Measurements from ENCODE around the gene SRPRB. TPM values are rescaled to one million over a fixed set of nuclear protein-coding genes. Genes with fewer than 3 reads are reported as not detected.

The SRPRB gene
- total RNA-seq, 1 donor from 2014 or later: 30.2 TPM

DNA sequence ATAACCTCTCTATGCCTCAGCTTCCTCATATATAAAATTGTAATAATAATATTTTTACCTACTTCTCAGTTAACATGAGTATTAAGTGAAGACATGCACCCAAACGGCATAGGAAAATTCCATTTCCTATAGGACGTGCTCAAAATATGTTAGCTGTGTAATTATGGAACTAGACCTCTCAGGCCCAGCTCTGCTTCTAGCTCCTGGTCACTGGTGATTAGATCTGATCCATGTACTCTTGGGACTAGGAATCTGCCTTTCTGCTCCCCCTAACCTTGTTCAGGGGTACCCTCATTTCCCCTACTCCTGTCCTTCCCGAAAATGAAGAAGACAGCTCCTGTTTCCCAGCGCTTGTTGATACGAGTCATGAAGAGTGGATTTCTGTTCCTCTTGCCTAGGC lies 29.8 kb upstream of the SRPRB start:
- Mint-ChIP-seq H3K4me1 (no peaks in the 10 kb centered on the region), H3K9me3 (no peaks in the 10 kb centered on the region), H3K36me3 (no peaks in the 10 kb centered on the region), H3K27me3 (ENCODE audit: insufficient read depth, low read depth) (peaks cover 3% of the 10 kb centered on the region), H3K4me3 (no peak overlapping the region), H3K27ac (no peak overlapping the region)
- H3K27ac ChIP-seq: no peak overlapping the region
- no peaks in the 10 kb centered on the region for H3K36me3 ChIP-seq
- no peak for TF ChIP-seq EZH2 (IDR thresholded peaks at IDR 0.05)
- TF ChIP-seq EZH2phosphoT487 (IDR thresholded peaks at IDR 0.05): no peak
- H3K4me3 ChIP-seq: no peak overlapping the region
- no peak overlapping the region for H3K4me2 ChIP-seq
- H3K79me2 ChIP-seq (ENCODE audit: low read depth): no peaks in the 10 kb centered on the region
- DNase-seq (ENCODE audit: low spot score): no peak
- no peak overlapping the region for H2AFZ ChIP-seq (replicated peaks)
- H3K9me3 ChIP-seq (ENCODE audit: low read depth): no peaks in the 10 kb centered on the region
- H3K27me3 ChIP-seq: no peaks in the 10 kb centered on the region
- H3F3A ChIP-seq (ENCODE audit: low read depth): no peaks in the 10 kb centered on the region
- H4K20me1 ChIP-seq (ENCODE audit: low read depth): no peaks in the 10 kb centered on the region
- no peaks in the 10 kb centered on the region for H3K4me1 ChIP-seq
- H3K9ac ChIP-seq: no peak overlapping the region

DNA sequence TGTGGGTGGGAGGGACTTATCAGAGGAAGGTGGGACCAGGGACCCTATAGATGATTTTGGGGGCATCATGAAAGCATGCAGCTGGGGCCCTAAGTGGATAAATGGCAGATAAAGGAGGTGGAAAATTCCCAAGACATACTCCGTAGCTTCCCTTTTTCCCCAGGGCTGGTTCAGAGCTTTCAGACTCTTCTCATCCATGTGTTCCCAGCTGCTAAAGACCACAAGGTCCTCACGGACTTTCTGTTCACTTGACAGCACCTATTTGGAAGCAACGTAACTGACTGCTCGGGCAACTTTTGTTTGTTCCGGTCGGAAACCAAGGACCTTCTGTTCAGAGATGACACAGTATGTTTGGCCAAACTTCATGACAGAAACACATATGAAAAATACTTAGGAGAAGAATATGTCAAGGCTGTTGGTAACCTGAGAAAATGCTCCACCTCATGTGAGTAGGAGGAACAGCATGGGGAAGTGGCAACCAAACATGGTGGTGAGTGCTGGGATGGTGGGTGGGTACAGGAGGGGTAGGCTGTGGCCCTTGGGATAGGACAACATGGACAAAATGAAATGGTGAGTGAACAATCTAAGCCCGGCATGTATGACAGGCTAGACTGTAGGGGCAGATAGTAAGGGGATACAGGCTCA lies 28.7 kb upstream of the SRPRB start:
- H3K9ac ChIP-seq: no peak overlapping the region
- no peaks in the 10 kb centered on the region for H3K36me3 Mint-ChIP-seq
- peaks cover 3% of the 10 kb centered on the region for H3K27me3 Mint-ChIP-seq (ENCODE audit: insufficient read depth, low read depth)
- no peak for DNase-seq (ENCODE audit: low spot score)
- H3K27me3 ChIP-seq: no peaks in the 10 kb centered on the region
- no peak overlapping the region for H2AFZ ChIP-seq (replicated peaks)
- no peaks in the 10 kb centered on the region for H3K36me3 ChIP-seq
- no peaks in the 10 kb centered on the region for H3K4me1 ChIP-seq
- no peaks in the 10 kb centered on the region for H3K4me1 Mint-ChIP-seq
- no peak overlapping the region for H3K27ac ChIP-seq
- H3K9me3 Mint-ChIP-seq: no peaks in the 10 kb centered on the region
- no peak overlapping the region for H3K27ac Mint-ChIP-seq
- H3K9me3 ChIP-seq (ENCODE audit: low read depth): no peaks in the 10 kb centered on the region
- H3K79me2 ChIP-seq (ENCODE audit: low read depth): no peaks in the 10 kb centered on the region
- no peak overlapping the region for H3K4me2 ChIP-seq
- TF ChIP-seq EZH2phosphoT487 (IDR thresholded peaks at IDR 0.05) (no peak), EZH2 (IDR thresholded peaks at IDR 0.05) (no peak)
- TF ChIP-seq, protein P1, sequence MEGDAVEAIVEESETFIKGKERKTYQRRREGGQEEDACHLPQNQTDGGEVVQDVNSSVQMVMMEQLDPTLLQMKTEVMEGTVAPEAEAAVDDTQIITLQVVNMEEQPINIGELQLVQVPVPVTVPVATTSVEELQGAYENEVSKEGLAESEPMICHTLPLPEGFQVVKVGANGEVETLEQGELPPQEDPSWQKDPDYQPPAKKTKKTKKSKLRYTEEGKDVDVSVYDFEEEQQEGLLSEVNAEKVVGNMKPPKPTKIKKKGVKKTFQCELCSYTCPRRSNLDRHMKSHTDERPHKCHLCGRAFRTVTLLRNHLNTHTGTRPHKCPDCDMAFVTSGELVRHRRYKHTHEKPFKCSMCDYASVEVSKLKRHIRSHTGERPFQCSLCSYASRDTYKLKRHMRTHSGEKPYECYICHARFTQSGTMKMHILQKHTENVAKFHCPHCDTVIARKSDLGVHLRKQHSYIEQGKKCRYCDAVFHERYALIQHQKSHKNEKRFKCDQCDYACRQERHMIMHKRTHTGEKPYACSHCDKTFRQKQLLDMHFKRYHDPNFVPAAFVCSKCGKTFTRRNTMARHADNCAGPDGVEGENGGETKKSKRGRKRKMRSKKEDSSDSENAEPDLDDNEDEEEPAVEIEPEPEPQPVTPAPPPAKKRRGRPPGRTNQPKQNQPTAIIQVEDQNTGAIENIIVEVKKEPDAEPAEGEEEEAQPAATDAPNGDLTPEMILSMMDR (IDR thresholded peaks at IDR 0.05): no peak
- H3K4me3 ChIP-seq: no peak overlapping the region
- H3F3A ChIP-seq (ENCODE audit: low read depth): no peaks in the 10 kb centered on the region
- no peak overlapping the region for H3K4me3 Mint-ChIP-seq
- H4K20me1 ChIP-seq (ENCODE audit: low read depth): no peaks in the 10 kb centered on the region

DNA sequence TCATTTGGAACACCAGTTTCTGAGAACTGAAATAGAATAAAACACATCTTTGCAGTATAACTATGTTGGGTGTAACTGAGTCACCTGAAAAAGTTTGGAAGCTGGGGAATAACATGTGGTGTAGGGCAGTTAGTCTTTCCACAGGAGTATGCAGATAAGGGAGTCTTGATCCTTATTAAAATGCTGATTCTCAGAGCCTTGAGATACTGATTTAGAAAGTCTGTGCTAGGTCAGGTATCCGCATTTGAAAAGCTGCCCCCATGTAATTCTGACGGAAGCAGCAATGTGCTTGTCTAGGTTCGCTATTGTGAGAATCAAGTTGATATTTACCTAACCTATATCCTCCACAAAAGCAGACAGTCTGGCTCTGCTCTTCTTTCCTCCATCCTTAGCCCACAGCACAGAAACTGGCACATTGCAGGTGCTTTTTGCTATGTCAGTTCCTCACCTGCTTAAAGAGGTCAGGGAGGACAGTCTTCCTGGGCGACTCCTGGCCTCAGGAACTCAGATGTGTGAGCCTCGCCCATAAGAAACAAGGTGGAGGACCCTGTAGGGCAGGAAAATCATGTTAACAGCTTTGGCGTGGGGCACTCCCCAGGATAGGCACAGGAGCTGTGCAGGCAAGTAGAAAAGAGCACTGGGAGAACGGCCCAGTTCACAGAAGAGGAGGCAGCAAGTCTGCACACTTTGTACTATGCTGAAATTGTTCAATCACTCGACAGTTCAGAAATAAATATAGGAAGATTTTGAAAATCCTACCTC lies 27.6 kb upstream of the SRPRB start:
- no peaks in the 10 kb centered on the region for H3K36me3 ChIP-seq
- TF ChIP-seq EZH2phosphoT487 (IDR thresholded peaks at IDR 0.05): no peak
- TF ChIP-seq EZH2 (IDR thresholded peaks at IDR 0.05): no peak
- TF ChIP-seq, protein P1 (IDR thresholded peaks at IDR 0.05): no peak
- H3K4me3 ChIP-seq: no peak overlapping the region
- no peaks in the 10 kb centered on the region for H3K79me2 ChIP-seq (ENCODE audit: low read depth)
- Mint-ChIP-seq H3K4me1 (no peaks in the 10 kb centered on the region), H3K4me3 (no peak overlapping the region), H3K36me3 (no peaks in the 10 kb centered on the region), H3K9me3 (no peaks in the 10 kb centered on the region), H3K27me3 (ENCODE audit: insufficient read depth, low read depth) (peaks cover 3% of the 10 kb centered on the region), H3K27ac (no peak overlapping the region)
- no peak overlapping the region for H3K4me2 ChIP-seq
- H3K27me3 ChIP-seq: no peaks in the 10 kb centered on the region
- H3K9ac ChIP-seq: no peak overlapping the region
- H3F3A ChIP-seq (ENCODE audit: low read depth): no peaks in the 10 kb centered on the region
- no peaks in the 10 kb centered on the region for H3K9me3 ChIP-seq (ENCODE audit: low read depth)
- no peak overlapping the region for H3K27ac ChIP-seq
- no peaks in the 10 kb centered on the region for H3K4me1 ChIP-seq
- H4K20me1 ChIP-seq (ENCODE audit: low read depth): no peaks in the 10 kb centered on the region
- H2AFZ ChIP-seq (replicated peaks): no peak overlapping the region
- no peak for DNase-seq (ENCODE audit: low spot score)

Data from neural progenitor cell (in vitro differentiated cells).